DND-41 (cell line): ENCODE measurements around the gene RNF123.

Source experiments
- CTCF ChIP-seq: IDR thresholded peaks from 2 replicates; pipeline ENCODE4 v1.5.1; 2012; ENCODE audit warnings: borderline replicate concordance, low read length, moderate library complexity, mild to moderate bottlenecking; ENCODE audit not compliant: poor library complexity, severe bottlenecking; ENCODE audit errors: extremely low read depth
- EZH2 ChIP-seq: IDR thresholded peaks from 3 replicates; pipeline ENCODE4 v1.6.1; 2012; ENCODE audit warnings: borderline replicate concordance, low read depth, mild to moderate bottlenecking, moderate library complexity, low read length, inconsistent platforms; ENCODE audit not compliant: severe bottlenecking

- TF ChIP-seq CTCF (no peak), EZH2 (no peak)
Observed at GRCh38 chr3:49724586-49724985, 35.2 kb downstream of the RNF123 start.
